Measurements from ENCODE around the gene HORMAD1.

- TF ChIP-seq CTCF (IDR thresholded peaks at IDR 0.05) (no peak), POLR2A (IDR thresholded peaks at IDR 0.05) (no peak), POLR2AphosphoS5 (IDR thresholded peaks at IDR 0.05) (no peak), EP300 (IDR thresholded peaks at IDR 0.05) (no peak)
Observed at GRCh38 chr1:150708595-150708994, 12.1 kb downstream of the HORMAD1 start.
